ENCODE measurements around the gene GPC6.

Gene GPC6

GRCh38 chr13:93872786-93873347 is 646.3 kb downstream of the GPC6 start:
- no peak for DNase-seq

GRCh38 chr13:93875547-93875946 is 648.9 kb downstream of the GPC6 start:
- DNase-seq: peak; percentile 9

DNA sequence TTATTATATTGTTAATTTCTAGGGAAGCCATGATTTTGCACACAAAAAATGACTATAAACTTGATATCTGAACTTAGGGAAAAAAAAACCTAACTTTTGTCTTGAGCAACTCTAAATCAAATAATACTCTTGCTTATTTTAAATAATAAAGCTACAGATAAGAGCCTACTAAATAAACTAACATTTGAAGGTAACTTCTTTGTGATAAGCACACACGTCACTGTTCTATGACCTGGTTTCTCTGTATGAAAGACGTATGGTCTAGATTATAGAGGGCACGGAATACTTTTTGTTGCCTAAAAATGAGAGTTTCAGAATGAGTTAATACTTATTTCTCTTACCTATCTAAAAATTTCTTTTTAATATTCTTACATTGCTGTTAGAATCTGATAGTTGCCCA is 649.6 kb downstream of the GPC6 start:
- no peak for DNase-seq

GRCh38 chr13:93878675-93879074 is 652.1 kb downstream of the GPC6 start:
- DNase-seq: no peak

DNA sequence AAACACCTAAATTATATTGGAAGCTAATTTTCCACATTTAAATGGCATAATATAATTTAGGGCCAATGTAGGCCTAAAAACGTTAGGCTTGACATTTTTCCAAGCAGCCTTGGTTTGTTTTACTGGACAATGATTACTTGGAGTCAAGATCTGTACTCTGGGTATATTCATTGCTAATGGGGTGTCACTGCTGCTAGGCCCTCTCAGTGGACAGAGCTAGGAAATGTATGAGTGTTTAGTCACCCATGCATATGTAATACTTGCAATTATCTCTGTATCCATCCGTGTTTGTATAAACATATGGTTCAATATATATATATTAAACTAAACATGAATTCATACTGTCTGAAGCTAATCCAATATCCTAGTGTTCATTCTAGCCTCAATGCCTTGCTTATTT is 654.8 kb downstream of the GPC6 start:
- DNase-seq: no peak

DNA sequence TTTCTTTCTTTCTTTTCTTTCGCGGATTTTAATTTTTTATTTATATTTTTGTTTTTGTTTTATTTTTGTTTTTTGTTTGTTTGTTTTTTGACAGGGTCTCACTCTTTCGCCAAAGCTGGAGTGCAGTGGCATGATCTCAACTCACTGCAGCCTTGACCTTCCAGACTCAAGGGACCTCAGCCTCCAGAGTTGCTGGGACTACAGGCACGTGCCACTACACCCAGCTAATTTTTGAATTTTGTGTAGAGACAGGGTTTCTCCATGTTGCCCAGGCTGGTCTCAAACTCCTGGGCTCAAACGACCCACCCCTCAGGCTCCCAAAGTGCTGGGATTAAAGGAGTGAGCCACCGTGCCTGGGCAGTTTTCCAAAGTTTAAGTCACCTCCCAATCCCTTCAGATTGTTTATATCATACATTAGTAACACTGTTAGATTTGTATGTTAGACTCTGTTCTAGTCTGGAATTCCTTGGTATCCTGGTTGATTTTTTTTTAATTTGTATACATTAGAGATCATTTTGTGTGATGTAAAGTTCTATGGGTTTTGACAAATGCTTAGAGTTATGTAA is 655.6 kb downstream of the GPC6 start:
- DNase-seq: no peak

- no peak for DNase-seq
These were observed 662.9 kb downstream of the GPC6 start for GRCh38 chr13:93889430-93889951.

DNA sequence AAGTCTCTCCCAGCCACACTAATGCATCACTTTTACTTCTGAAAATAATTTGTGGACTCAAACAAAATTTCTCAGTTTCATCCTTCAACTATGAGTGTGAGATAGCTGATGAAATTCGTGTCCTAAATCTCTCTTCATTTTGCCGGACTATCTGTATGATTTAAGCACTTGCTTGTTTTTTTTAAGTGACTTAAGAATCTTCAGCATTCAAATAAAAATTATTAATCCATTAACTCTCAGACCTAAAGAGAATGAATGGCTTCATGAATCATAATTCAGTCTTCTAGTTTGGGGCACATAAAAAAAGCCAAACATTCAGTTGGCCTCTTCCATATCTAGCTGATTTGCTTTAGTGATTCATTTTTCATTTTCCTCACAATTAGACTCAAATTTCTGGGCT is 673.4 kb downstream of the GPC6 start:
- no peak for DNase-seq

DNA sequence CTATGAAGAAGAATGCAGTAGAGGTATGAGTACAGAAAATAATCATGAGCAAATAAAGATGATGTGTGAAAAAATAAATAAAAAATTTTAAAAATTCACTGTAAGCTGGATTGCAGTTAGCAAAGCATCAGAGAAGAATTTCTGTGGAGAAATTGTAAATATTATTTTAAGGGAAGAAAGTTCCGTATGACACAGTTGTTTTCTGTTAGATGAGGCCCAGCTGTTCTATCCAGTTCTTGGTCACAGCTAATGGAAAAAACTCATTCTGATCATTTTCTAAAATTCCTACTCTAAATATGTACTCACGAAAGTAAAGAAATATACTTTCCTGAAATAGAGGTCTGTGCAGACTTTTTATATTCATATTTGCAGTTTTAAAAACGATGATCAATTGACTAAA is 674.1 kb downstream of the GPC6 start:
- DNase-seq: no peak

- no peak for DNase-seq
These were observed 677.3 kb downstream of the GPC6 start for GRCh38 chr13:93903909-93904308.

- DNase-seq: no peak
These were observed 688.7 kb downstream of the GPC6 start for GRCh38 chr13:93915269-93915809.

GRCh38 chr13:93922063-93922855 is 695.7 kb downstream of the GPC6 start:
- no peak for DNase-seq

- DNase-seq: no peak
These were observed 699.4 kb downstream of the GPC6 start for GRCh38 chr13:93925990-93926389.

GRCh38 chr13:93926425-93926824 is 699.8 kb downstream of the GPC6 start:
- no peak for DNase-seq

- no peak for DNase-seq
These were observed 700.8 kb downstream of the GPC6 start for GRCh38 chr13:93927431-93927830.

DNA sequence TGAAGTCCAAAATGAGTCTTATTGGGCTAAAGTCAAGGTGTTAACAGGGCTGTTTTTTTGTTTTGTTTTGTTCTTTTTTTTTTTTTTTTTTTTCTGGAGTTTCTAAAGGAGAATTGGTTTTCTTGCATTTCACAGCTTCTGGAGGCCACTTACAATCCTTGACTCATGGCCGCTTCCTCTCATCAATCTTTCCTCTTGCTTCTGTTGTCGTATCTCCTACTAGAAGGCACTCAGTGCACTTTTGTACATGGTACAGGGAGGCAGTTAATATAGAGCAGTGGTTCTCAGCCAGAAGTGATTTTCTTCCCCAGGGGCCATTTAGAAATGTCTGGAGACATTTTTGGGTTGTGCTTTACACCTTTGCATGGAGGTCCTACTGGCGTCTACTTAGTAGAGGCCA is 706.3 kb downstream of the GPC6 start:
- DNase-seq: no peak

GRCh38 chr13:93936901-93937300 is 710.3 kb downstream of the GPC6 start:
- DNase-seq: no peak

DNA sequence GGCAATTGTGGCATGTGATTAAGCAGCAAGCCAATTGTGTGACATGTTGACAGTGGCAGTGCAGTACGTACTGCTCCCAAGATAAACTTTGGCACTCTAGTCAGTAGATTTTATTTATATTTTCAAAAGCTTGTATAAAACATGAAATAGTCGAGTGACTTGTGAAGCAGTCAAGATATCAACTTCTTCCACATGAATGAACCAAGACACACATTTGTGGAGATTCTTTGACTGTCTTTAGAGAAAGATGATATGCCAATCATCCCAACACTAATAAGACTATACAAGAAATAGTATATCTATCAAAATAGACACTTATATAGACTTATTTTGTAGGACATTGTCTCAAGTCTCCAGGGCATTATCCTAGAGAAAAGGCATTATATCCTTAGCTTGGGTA is 714.8 kb downstream of the GPC6 start:
- DNase-seq: no peak

DNA sequence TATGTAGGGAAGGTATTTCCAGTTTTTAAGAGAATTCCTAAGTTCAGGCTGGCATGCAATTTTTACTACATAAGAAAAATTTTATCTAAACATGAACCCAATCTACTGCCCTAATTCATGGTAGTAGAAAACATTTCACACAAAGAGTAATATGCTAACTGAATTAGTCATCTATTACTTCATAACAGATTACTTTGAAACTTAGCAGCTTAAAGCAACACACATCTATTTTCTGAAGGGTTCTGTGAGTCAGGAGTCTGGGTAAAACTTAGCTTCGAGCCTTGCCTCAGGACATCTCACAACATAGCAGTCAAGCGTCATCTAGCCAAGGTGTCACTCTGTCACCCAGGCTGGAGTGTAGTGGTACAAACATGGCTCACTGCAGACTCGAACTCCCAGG is 715.4 kb downstream of the GPC6 start:
- DNase-seq: no peak

- no peak for DNase-seq
These were observed 719.0 kb downstream of the GPC6 start for GRCh38 chr13:93945621-93946020.

DNA sequence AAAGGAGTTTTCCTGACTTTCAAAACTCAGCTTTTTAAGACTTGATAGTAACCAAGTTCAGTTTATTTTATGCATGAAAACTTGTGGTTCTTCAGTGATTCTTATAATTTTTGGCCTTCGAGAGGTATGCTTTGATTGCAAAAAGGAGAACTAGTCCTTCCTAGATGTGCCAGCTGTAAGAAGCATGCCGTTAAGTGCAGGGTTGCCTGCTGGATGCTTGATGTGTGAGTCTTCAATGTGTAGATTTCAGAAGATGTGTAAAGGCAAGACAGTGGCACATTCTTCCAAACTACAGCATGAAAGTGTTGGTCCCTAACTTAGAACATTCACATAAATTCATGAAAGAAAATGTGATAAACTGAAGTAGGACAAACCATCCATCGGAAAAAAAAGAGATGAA is 720.4 kb downstream of the GPC6 start:
- DNase-seq: no peak

DNA sequence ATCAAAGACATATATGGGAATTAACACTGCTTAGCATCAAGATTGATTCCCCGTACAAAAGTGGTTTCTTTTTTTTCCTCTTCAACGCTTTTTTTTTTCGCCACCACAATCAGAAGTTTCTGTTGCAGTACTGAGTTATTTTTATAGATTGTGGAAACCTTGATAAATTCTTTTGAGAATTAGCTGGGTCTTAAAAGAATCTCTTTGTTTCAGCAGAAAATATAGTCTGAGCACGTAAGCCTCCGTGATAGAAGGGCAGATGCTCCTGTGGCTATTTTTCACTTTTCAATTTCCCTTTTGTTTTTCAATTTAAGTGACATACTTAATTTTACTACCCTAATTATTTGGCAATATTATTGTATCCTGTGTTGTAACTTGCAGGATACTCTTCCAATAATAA is 721.0 kb downstream of the GPC6 start:
- no peak for DNase-seq

- no peak for DNase-seq
These were observed 721.7 kb downstream of the GPC6 start for GRCh38 chr13:93948162-93948922.
